IPS DF 4.7 (cell line): ENCODE data around the gene MLXIP.
"Not testable (repeated sequence)": the region's sequence is repeated elsewhere in the genome, so short reads cannot be mapped to it uniquely, and the experiment has no call there.

Experiments
- DNase-seq: peaks from one replicate; pipeline ENCODE4 v3.0.0-alpha.2; 2013; ENCODE audit warnings: low spot score; ENCODE audit errors: extremely low read depth

MLXIP gene, protein sequence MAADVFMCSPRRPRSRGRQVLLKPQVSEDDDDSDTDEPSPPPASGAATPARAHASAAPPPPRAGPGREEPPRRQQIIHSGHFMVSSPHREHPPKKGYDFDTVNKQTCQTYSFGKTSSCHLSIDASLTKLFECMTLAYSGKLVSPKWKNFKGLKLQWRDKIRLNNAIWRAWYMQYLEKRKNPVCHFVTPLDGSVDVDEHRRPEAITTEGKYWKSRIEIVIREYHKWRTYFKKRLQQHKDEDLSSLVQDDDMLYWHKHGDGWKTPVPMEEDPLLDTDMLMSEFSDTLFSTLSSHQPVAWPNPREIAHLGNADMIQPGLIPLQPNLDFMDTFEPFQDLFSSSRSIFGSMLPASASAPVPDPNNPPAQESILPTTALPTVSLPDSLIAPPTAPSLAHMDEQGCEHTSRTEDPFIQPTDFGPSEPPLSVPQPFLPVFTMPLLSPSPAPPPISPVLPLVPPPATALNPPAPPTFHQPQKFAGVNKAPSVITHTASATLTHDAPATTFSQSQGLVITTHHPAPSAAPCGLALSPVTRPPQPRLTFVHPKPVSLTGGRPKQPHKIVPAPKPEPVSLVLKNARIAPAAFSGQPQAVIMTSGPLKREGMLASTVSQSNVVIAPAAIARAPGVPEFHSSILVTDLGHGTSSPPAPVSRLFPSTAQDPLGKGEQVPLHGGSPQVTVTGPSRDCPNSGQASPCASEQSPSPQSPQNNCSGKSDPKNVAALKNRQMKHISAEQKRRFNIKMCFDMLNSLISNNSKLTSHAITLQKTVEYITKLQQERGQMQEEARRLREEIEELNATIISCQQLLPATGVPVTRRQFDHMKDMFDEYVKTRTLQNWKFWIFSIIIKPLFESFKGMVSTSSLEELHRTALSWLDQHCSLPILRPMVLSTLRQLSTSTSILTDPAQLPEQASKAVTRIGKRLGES

DNA sequence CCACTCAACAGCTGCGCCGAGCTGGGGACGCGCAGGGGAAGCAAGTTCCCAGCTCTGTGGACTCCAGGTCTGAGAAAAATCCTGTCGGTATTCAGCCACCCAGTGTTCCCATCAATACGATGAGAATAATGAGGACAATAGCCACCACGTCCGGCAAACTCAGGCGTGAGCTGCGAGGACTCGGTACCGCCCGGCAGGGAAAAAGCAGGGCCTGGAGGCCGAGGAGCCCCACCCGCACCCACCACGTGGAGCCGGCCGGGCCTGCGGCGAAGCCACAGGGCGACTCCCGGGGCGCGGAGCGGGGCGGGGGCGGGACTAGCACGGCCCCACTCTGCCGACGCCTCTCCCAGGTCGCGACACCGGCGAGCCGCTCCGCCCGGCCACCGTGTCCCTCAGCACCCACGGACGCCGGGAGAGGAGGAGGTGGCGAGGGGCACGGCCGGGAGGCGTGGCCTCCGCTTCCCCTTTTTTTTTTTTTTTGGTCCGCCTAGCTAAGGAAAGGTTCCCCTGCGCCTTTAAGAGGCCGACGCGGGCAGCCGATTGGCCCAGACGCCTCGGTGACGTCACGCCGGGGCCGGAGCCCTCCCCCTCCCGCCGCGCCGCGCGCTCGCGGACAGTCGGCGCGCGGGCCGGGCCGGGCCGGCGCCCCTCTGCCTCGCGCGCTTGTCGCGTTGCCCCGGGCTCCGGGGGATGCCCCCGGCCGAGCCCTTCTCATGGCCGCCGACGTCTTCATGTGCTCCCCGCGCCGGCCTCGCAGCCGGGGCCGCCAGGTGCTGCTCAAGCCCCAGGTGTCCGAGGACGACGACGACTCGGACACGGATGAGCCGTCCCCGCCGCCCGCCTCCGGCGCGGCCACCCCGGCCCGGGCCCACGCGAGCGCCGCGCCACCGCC, at the start of gene MLXIP:
MLXIP (plus strand) TSS at position 616 of the 892 bp plus-strand sequence; CDS start at position 714, 98 bp downstream.
- DNase-seq: no peak

GRCh38 chr12:122028905-122029560, 49.5 kb upstream of the MLXIP start:
- no peak for DNase-seq

DNA sequence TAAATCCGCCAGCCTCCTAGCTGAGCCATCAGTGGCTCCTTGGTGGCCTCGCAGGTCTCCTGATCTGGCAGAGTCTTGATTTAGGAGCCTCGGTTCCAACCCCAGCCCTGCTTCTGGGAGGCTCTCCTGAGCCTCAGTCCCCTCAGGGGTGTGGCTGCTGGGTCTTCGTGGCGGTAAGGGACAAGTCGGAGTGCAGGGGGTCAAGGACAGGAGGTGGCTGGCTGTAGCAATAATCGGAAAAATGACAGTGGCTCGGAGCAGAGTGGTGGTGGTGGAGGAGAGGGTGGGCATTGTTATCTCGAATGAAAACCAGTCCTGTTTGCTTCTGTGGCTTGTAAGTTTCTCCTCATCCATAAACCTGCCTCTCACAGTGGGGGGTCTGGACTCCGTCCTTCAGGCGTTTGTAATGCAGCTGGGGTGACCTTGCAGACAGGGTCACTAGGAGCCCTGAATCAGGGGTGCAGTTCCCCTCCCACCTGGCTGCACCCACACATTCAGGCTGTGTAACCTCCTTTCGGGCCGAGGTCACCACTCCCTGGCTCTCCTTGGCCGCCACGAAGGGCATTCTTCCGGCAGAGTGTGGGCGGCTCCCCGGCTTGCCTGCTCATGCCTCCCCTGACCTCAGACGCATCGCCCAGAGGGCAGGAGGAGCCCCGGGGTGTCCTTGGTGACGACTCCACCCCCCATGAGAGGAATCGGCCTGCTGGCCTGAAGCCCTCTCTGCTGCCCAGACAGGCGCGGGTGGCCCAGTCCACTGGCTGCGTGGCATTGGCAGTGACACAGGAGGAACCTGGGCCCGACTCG, 48.7 kb upstream of the MLXIP start:
- DNase-seq: no peak

GRCh38 chr12:122030424-122031035, 48.0 kb upstream of the MLXIP start:
- no peak for DNase-seq

DNA sequence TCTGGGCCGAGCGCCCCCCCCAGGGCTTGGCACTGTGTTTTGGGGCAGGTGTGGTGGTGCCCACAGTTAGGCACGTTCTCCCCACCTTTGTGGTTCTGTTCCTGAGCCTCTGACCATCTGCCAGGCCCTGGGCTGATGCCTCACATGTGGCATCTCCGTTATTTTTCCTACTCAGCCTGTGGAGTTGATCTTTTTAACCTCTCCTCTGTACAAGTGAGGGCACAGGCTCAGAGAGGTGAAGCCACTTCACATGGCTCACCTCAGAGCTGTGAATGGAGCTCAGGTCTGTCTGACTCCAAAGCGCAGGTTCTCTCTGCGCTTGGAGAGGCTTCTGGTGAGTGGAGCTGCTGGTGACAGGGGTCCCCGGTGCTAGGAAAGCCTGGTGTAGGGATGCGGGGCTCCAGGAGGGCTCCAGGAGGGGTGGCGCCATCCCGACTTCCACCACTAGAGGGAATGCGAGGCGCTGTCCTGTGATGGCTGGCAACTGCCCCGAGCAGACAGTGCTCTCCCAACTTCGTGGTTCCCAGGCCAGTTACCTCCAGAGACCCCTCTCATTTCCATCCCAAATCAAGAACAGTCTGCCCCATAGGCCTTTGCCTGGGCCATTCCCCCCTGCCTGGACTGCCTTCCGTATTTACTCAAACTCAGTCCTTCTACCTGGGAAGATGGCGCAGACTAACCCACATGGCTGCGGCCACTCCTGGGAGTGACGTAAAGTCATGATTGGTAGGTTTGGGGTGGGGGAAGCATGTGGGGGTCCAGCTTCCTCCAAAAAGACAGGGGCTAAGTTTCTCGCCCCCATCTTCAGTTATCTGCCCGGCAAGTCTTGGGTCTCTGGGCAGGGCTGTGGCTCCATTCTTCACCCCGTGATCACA, 47.0 kb upstream of the MLXIP start:
- DNase-seq: peak; percentile 30

GRCh38 chr12:122032580-122032979, 46.0 kb upstream of the MLXIP start:
- DNase-seq: no peak

- DNase-seq: no peak
Measured at GRCh38 chr12:122035292-122035691, 43.3 kb upstream of the MLXIP start.

GRCh38 chr12:122036153-122036552, 42.4 kb upstream of the MLXIP start:
- DNase-seq: no peak

- DNase-seq: no peak
Measured at GRCh38 chr12:122040579-122041386, 37.8 kb upstream of the MLXIP start.

GRCh38 chr12:122041458-122041857, 37.1 kb upstream of the MLXIP start:
- not testable (repeated sequence) for DNase-seq

GRCh38 chr12:122042910-122043309, 35.6 kb upstream of the MLXIP start:
- DNase-seq: no peak

DNA sequence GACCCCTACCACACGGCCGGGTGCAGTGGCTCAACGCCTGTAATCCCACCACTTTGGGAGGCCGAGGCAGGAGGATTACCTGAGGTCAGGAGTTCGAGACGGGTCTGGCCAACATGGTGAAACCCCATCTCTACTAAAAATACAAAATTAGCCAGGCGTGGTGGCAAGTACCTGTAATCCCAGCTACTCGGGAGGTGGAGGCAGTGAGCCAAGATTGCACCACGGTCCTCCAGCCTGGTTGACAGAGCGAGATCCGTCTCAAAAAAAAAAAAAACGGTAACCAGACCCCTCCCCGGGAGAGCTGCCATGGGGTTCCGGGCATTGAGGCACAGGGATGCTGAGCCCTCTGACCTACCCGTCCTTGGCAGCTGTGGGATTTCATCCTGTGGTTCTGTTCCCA, 35.1 kb upstream of the MLXIP start:
- no peak for DNase-seq

DNA sequence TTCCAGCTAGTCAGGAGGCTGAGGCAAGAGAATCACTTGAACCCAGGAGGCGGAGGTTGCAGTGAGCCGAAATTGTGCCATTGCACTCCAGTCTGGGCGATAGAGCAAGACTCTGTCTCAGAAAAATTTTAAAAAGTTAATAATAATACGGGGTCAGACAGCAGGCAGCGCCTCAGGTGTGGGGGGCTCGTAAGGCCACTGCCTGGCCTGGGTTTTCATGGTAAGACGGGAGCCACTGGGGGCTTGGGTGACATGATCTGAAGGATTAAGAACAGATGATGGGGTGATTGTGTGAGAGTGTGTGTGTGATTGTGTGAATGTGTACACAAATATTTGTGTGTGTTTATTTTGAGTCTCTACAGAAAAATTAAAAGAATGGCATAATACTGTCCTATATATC, 33.3 kb upstream of the MLXIP start:
- DNase-seq: no peak

GRCh38 chr12:122046145-122046544, 32.4 kb upstream of the MLXIP start:
- no peak for DNase-seq

DNA sequence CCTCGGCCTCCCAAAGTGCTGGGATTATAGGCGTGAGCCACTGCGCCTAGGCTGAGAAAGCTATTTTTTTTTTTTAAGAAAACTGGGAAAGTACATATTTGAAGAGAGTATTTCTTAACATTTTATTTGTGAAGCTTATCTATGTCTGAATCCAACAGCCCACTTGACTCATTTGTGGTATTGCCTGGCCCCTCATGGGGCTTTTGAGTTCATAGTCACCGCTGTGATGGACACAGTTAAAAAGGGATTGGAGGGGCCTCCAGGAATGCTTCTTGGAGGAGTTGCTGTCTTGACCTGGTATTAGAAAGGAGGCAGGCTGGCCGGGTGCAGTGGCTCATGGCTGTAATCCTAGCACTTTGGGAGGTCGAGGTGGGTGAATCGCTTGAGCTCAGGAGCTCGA, 30.4 kb upstream of the MLXIP start:
- DNase-seq: no peak

GRCh38 chr12:122049827-122050226, 28.7 kb upstream of the MLXIP start:
- DNase-seq: no peak

GRCh38 chr12:122050706-122051105, 27.9 kb upstream of the MLXIP start:
- DNase-seq: no peak
